K562 (cell line): ENCODE results near the gene EHBP1L1. TPM values are rescaled to one million over a fixed set of nuclear protein-coding genes. Genes with fewer than 3 reads are reported as not detected.

ENCODE experiments used
- ARHGAP35 ChIP-seq: fragments of 450-650 bp; IDR thresholded peaks from 2 replicates; pipeline ENCODE4 v1.6.1; 2018; ENCODE audit not compliant: partially characterized antibody
- ASH1L ChIP-seq: fragments of 450-650 bp; IDR thresholded peaks from 2 replicates; pipeline ENCODE4 v1.6.1; 2018; ENCODE audit warnings: borderline replicate concordance, mild to moderate bottlenecking, low read depth; ENCODE audit not compliant: partially characterized antibody
- CBFA2T3 ChIP-seq: fragments of 450-650 bp; IDR thresholded peaks from 2 replicates; pipeline ENCODE4 v1.6.1; 2017
- ELF4 ChIP-seq: fragments of 450-650 bp; formaldehyde crosslinking; IDR thresholded peaks from 2 replicates; pipeline ENCODE4 v1.4.0; 2022; ENCODE audit warnings: missing genetic modification characterization
- GABPA ChIP-seq: fragments of 200-800 bp; sonication (Bioruptor generic); conservative IDR thresholded peaks from 2 replicates; pipeline ENCODE4 v1.6.1; 2016; ENCODE audit warnings: low read depth, missing genetic modification characterization, missing compliant biosample characterization
- MAZ ChIP-seq, 2 experiments: fragments of 450-650 bp in 1 of 2; sonication (generic) in 1 of 2; formaldehyde crosslinking; IDR thresholded peaks in 1 of 2; conservative IDR thresholded peaks in 1 of 2; 2 replicates each; pipeline versions ENCODE4 v1.4.0 to v1.5.0; 2020; ENCODE audit warnings: mild to moderate bottlenecking in 1 of 2, missing genetic modification reagents in 1 of 2
- MTA2 ChIP-seq: fragments of 450-650 bp; IDR thresholded peaks from 2 replicates; pipeline ENCODE4 v1.6.1; 2016; ENCODE audit warnings: low read depth
- RFX7 ChIP-seq: fragments of 250-450 bp; sonication (Bioruptor Pico); IDR thresholded peaks from 2 replicates; pipeline ENCODE4 v1.5.1; 2021; ENCODE audit warnings: mild to moderate bottlenecking
- TAL1 ChIP-seq: fragments of 450-650 bp; IDR thresholded peaks from 2 replicates; pipeline ENCODE4 v1.6.1; 2016; ENCODE audit warnings: mild to moderate bottlenecking
- ZBTB7A ChIP-seq: IDR thresholded peaks from 2 replicates; pipeline ENCODE4 v1.6.1; 2011; ENCODE audit warnings: low read depth, mild to moderate bottlenecking, low read length, moderate library complexity, borderline replicate concordance; ENCODE audit not compliant: control insufficient read depth
- ZNF23 ChIP-seq: fragments of 250-450 bp; sonication (Bioruptor Pico); IDR thresholded peaks from 2 replicates; pipeline ENCODE4 v1.4.0; 2020; ENCODE audit warnings: mild to moderate bottlenecking
- ZNF699 ChIP-seq: fragments of 250-450 bp; sonication (Bioruptor Pico); IDR thresholded peaks from 2 replicates; pipeline ENCODE4 v1.8.0; 2021; ENCODE audit warnings: mild to moderate bottlenecking, moderate library complexity; ENCODE audit not compliant: insufficient replicate concordance
- polyA plus RNA-seq, 8 experiments: library from polyadenylated mRNA; depleted of rRNA in 4 of 8; stranded (reverse) in 5 of 8; unstranded in 3 of 8; fragments of >200 nt; fragmentation: Nextera tagmentation in 2 of 8; fragmentation: Illumina TruSeq in 1 of 8; extraction: Ambion mirVana in 2 of 8; extraction: Trizol in 1 of 8; gene quantifications; 2 replicates each; pipeline versions ENCODE4 v1.2.1 to v1.2.3, GENCODE V29; 2011 to 2014; ENCODE audit warnings: inconsistent platforms in 1 of 8, missing spikeins in 1 of 8
- total RNA-seq, 7 experiments: library from RNA; depleted of rRNA in 6 of 7; stranded (reverse); fragments of >200 nt in 6 of 7; fragmentation: Illumina TruSeq in 2 of 7; extraction: Trizol in 2 of 7; gene quantifications; 2 replicates each; pipeline versions ENCODE4 v1.2.1 to v1.2.3, GENCODE V29; 2011 to 2021; ENCODE audit warnings: low replicate concordance in 1 of 7
- TF ChIP-seq, protein P1 (sequence below): fragments of 250-450 bp; sonication (Bioruptor Pico); IDR thresholded peaks from 2 replicates; pipeline ENCODE4 v1.4.0; 2020; ENCODE audit warnings: mild to moderate bottlenecking, moderate library complexity
- TF ChIP-seq, protein P2 (sequence below): sonication (generic); formaldehyde crosslinking; IDR thresholded peaks from 2 replicates; pipeline ENCODE4 v1.8.0; 2022; ENCODE audit warnings: missing genetic modification reagents, mild to moderate bottlenecking, moderate library complexity, borderline replicate concordance
- TF ChIP-seq, protein P3 (sequence below): sonication (generic); formaldehyde crosslinking; IDR thresholded peaks from 2 replicates; pipeline ENCODE4 v1.8.1; 2023; ENCODE audit warnings: mild to moderate bottlenecking, missing genetic modification reagents

EHBP1L1 gene
- total and polyA plus RNA-seq, 9 of the 15 experiments (the other 6 are each of a cell fraction or from before 2014, with no cell fraction given): 0.03 to 87.1 (median 26.3) TPM

DNA sequence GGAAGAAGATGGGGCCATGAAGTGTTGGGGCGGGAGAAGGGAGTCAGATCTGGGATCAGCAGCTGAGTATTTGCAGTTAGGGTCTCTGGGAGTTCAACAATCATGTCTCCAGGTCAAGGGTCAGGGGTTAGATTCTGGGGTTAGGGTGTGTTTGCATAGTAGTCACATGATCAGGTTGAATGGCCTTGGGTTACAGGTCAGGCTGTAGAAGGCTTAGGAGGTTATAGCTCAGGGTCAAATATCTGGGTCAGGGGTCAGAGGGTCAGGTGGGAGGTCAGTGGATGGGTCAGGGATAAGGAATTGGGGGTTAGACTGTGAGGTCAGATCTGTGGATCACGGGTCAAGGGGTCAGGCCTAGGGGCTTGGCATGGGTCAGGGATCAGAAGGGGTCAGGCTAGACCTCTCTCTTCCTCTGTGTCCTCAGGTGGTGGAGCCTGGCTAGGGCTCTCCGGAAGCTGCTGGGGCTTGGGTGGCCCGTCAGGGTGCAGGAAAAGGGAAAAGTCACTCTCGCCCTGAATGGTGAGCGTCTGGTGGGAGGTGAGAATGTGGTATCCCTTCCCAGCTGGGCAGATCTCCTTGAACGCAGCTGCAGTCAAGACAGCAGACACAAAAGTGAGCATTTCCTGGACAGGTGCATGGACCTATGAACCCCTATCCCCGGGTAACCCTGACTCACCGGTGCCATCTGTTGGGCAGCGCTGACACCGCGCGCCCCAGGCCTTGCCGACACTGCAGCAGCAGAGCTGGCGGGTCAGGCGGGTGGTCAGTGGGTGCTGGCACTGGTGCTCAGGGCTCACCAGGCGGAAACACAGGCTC lies 24.1 kb upstream of the EHBP1L1 start (continued):
- TF ChIP-seq, protein P1, sequence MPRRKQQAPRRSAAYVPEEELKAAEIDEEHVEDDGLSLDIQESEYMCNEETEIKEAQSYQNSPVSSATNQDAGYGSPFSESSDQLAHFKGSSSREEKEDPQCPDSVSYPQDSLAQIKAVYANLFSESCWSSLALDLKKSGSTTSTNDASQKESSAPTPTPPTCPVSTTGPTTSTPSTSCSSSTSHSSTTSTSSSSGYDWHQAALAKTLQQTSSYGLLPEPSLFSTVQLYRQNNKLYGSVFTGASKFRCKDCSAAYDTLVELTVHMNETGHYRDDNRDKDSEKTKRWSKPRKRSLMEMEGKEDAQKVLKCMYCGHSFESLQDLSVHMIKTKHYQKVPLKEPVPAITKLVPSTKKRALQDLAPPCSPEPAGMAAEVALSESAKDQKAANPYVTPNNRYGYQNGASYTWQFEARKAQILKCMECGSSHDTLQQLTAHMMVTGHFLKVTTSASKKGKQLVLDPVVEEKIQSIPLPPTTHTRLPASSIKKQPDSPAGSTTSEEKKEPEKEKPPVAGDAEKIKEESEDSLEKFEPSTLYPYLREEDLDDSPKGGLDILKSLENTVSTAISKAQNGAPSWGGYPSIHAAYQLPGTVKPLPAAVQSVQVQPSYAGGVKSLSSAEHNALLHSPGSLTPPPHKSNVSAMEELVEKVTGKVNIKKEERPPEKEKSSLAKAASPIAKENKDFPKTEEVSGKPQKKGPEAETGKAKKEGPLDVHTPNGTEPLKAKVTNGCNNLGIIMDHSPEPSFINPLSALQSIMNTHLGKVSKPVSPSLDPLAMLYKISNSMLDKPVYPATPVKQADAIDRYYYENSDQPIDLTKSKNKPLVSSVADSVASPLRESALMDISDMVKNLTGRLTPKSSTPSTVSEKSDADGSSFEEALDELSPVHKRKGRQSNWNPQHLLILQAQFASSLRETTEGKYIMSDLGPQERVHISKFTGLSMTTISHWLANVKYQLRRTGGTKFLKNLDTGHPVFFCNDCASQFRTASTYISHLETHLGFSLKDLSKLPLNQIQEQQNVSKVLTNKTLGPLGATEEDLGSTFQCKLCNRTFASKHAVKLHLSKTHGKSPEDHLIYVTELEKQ (CRISPR knock-in tag): no peak
- TF ChIP-seq ASH1L (no peak), GABPA (tag) (no peak), RFX7 (no peak), ELF4 (CRISPR knock-in tag) (no peak), ZNF699 (CRISPR knock-in tag) (no peak), MAZ (CRISPR knock-in tag; conservative IDR thresholded peaks at IDR 0.05 in 1 of 2, IDR thresholded peaks at IDR 0.05 in 1 of 2) (no peak), MTA2 (peak; percentile 40), ZBTB7A (peak; percentile 43), ZNF23 (CRISPR knock-in tag) (no peak), CBFA2T3 (peak; percentile 26; the same call in 1 of the 2 replicates), ARHGAP35 (peak; percentile 64), TAL1 (0 out of 2 replicates have a peak, but pooled peaks have one; percentile 2)
- TF ChIP-seq, protein P2, sequence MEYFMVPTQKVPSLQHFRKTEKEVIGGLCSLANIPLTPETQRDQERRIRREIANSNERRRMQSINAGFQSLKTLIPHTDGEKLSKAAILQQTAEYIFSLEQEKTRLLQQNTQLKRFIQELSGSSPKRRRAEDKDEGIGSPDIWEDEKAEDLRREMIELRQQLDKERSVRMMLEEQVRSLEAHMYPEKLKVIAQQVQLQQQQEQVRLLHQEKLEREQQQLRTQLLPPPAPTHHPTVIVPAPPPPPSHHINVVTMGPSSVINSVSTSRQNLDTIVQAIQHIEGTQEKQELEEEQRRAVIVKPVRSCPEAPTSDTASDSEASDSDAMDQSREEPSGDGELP (CRISPR knock-in tag): peak; percentile 11; the same call in 1 of the 2 replicates
- TF ChIP-seq, protein P3, sequence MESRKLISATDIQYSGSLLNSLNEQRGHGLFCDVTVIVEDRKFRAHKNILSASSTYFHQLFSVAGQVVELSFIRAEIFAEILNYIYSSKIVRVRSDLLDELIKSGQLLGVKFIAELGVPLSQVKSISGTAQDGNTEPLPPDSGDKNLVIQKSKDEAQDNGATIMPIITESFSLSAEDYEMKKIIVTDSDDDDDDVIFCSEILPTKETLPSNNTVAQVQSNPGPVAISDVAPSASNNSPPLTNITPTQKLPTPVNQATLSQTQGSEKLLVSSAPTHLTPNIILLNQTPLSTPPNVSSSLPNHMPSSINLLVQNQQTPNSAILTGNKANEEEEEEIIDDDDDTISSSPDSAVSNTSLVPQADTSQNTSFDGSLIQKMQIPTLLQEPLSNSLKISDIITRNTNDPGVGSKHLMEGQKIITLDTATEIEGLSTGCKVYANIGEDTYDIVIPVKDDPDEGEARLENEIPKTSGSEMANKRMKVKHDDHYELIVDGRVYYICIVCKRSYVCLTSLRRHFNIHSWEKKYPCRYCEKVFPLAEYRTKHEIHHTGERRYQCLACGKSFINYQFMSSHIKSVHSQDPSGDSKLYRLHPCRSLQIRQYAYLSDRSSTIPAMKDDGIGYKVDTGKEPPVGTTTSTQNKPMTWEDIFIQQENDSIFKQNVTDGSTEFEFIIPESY (CRISPR knock-in tag): peak; percentile 100
